ENCODE results near the gene ZNF710.
A peak's percentile ranks its signal among the peaks of the same experiment; 100 is the strongest.
"Not testable (repeated sequence)": the region's sequence is repeated elsewhere in the genome, so short reads cannot be mapped to it uniquely, and the experiment has no call there.

Gene ZNF710

DNA sequence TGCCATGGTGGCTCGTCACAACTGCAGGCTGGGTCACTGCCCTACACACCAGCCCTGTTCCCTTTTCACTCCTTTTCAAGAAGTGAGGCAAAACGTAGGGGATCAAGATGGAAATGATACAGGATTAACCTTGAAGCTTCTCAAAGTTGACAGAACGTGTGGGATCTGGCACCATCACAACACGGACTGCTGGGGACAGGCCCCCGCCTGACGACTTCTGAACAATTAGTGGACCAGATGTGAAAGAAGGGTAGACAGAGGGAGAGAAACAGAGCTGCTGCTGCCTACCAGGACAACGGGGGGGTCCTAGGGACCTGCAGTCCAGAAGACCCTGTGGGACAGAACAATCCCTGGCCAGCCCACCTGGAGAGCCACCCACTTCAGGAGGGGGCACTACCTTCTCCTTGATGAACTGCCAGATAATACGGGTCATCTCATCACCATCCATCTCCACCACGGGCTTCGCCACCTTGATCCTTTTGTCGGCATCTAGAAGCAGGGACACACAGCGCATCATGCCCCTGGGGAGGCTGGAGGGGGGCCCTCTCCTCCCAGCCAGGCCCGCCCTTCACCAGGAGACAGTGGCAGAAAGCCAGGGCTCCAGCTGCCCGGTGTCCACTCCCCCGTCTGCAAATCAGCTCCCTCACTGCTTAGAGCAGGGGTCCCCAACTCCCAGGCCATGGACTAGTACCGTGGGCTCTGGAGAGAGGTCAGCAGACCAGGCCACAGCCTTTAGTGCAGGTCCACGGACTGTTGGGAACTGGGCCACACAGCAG is 90.2 kb downstream of the ZNF710 start:
- peaks cover 20% of the 10 kb centered on the region for H3K36me3 Mint-ChIP-seq (ENCODE audit: low read depth)
- DNase-seq (no peak), ATAC-seq (no peak)
- no peak overlapping the region for H3K27ac Mint-ChIP-seq
- peaks cover 29% of the 10 kb centered on the region for H3K4me1 Mint-ChIP-seq
- H3K27me3 Mint-ChIP-seq, result no peaks in the 10 kb centered on the region
- H3K9me3 Mint-ChIP-seq, result no peaks in the 10 kb centered on the region
- H3K4me3 Mint-ChIP-seq, result no peak overlapping the region

DNA sequence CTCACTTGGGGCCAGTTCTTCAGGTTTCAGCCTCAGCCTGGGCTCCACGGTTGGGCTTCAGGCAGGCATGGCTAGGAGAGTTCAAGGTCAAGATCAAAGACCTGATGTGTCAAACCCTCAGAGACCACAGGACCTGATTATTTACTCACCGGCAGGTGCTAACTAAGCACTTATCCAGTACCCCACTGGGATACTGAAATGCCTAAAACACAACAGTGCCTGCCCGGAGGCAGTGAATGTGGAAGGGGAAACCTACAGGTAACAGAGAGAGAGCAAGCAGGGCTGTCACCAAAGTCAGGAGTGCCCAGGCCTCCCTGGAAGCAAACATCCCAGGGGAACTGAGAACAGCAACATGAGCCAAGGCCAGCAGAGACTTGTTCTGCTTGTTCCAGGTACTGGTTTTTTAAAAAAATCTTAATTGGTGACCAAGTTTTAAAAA is 94.4 kb downstream of the ZNF710 start:
- Mint-ChIP-seq H3K27ac (peak overlapping the region; percentile 88), H3K36me3 (ENCODE audit: low read depth) (peaks cover 13% of the 10 kb centered on the region), H3K27me3 (no peaks in the 10 kb centered on the region), H3K9me3 (no peaks in the 10 kb centered on the region), H3K4me1 (peaks cover 66% of the 10 kb centered on the region), H3K4me3 (peak overlapping the region; percentile 42)
- ATAC-seq (no peak), DNase-seq (no peak)

DNA sequence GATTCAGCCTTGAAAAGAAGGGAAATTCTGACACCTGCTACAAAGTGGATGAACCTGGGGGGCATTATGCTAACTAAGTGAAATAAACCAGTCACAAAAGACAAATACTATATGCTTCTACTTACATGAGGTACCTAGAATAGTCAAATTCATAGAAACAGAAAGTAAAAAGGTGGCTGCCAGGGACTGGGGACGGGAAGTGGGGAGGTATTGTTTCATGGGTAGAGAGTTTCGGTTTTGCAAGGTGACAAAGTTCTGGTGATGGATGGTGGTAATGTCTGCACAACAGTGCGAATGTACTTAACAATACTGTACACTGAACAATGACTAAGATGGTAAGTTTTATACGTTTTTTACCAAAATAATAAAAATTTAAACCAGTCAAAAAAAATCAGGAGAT is 96.4 kb downstream of the ZNF710 start:
- H3K9me3 Mint-ChIP-seq, result no peaks in the 10 kb centered on the region
- DNase-seq (peak; percentile 41), ATAC-seq (peak; percentile 72)
- H3K27me3 Mint-ChIP-seq, result no peaks in the 10 kb centered on the region
- H3K4me1 Mint-ChIP-seq, result peaks cover 73% of the 10 kb centered on the region
- peak overlapping the region; percentile 88 for H3K27ac Mint-ChIP-seq
- peak overlapping the region; percentile 62 for H3K4me3 Mint-ChIP-seq
- H3K36me3 Mint-ChIP-seq (ENCODE audit: low read depth), result peaks cover 13% of the 10 kb centered on the region

DNA sequence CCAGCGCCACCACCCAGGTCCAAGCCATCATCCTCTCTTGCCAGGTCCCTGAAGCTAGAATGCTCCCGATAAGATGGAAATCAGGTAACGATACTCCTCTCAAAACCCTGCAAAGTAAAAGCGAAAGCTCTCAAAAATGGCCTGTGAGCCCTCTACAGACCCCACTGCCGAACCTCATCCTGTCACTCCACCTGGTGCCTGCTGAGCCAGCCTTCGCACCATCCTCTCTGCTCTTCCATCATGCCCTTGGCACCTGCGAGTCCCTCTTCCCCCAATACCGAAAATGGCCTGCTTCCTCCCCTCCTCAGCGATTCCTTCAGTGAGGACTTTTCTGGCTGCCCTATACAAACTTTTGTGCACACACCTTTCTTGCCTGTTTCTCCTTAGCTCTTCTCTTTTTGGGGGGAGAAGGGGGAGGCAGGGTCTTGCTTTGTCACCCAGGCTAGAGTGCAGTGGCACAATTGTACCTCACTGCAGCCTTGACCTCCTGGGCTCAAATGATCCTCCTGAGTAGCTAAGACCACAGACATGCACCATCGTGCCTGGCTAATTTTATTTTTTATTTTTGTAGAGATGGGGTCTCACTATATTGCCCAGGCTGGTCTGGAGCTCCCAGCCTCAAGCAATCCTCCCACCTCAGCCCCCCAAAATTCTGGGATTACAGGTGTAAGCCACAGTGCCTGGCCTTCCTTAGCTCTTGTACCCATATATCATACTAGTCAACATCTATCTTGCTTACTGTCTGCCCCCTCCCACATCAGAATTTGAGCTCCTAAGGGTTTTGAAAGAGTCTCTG is 98.1 kb downstream of the ZNF710 start:
- Mint-ChIP-seq H3K27me3 (no peaks in the 10 kb centered on the region), H3K36me3 (ENCODE audit: low read depth) (peaks cover 13% of the 10 kb centered on the region), H3K27ac (peak overlapping the region; percentile 80), H3K4me1 (peaks cover 82% of the 10 kb centered on the region), H3K9me3 (no peaks in the 10 kb centered on the region), H3K4me3 (peak overlapping the region; percentile 86)
- no peak for ATAC-seq
- peak; percentile 25 for DNase-seq

DNA sequence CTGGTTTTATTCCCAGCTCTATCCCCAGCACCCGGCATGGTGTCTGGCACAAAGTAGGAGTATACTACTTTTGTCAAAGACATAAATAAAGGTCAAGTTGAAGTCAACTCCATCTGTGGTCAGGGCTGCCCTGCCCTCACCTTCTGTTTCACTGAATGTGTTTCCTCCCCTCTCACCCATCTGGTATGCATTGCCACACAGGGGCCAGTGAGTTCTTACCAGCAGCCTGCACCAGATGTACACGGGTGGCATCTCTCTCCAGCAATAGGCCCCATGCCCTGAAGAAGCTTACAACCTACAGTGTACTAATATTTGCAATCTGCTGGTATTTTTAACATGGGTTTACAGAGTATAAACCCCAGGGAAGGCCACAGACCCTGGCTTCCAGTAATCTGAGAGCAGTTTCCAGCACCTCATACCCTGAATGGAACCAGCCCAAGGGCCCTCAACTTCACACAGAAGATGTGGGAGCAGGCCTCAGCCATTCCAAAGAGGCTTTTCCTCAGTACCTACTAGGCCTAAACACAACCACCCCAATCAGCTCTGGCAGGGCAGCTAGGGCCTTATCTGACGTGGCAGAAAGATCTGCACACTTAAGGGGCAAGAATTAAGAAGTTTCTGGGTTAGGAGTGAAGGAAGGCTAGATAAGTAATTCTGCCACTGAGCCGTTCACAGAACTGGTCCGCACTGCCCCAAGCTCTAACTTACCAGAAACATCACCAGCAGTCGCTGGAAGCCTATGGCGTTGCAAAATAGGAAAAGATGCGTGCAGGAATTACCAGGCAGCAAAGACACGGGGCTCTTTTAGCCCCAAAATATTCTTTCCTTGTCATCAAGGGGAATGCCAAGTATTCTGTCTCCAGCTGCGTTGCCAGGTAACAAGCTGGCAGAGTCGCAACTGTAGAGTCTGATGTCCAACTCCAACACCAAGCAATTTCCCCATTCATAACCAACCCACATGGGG is 99.0 kb downstream of the ZNF710 start:
- ATAC-seq (peak; percentile 22), DNase-seq (peak; percentile 38)
- H3K4me1 Mint-ChIP-seq, result peaks cover 73% of the 10 kb centered on the region
- H3K36me3 Mint-ChIP-seq (ENCODE audit: low read depth), result peaks cover 11% of the 10 kb centered on the region
- peak overlapping the region; percentile 82 for H3K27ac Mint-ChIP-seq
- peak overlapping the region; percentile 86 for H3K4me3 Mint-ChIP-seq
- no peaks in the 10 kb centered on the region for H3K27me3 Mint-ChIP-seq
- H3K9me3 Mint-ChIP-seq, result no peaks in the 10 kb centered on the region

DNA sequence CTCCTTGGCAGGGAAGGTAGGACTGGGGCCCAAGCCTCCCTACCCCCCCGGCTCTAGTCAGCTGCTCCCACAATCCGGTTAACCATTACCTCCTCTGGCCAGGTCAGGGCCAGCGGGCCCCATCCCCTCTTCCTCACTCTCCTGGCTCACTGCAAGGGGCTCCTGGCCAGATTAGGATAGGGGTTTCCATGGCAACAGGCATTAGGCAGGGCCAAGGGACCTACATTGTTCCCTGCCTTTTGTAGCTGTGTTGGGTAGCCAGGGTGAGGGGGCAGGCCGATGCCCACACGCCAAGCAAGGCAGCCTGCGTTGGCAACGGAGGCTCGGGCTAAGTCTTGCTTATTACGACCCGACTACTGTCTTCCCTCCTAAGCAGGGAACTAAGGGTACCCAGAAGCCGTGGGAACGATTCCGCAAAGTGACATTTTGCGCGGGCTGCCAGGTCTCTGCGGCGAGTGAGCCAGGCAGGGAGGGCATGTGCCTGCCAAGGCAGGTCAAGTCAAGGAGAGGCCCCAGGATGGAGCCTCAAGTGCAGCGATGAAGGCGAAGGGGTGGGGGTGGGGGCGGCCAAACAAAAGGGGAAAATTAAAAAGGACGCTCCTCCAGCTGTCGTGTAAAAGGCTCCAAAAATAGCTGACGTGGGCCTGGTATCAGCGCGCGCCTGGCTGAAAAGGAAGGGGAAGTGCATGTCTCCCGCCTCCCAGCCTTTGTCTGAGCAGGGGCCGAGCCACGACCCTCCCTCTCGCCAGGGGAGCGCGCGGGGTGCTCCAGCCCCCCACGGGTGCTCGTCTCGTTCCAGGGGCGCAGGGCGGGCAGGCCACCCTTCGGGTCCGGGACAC is 100.2 kb downstream of the ZNF710 start:
- H3K9me3 Mint-ChIP-seq, result no peaks in the 10 kb centered on the region

DNA sequence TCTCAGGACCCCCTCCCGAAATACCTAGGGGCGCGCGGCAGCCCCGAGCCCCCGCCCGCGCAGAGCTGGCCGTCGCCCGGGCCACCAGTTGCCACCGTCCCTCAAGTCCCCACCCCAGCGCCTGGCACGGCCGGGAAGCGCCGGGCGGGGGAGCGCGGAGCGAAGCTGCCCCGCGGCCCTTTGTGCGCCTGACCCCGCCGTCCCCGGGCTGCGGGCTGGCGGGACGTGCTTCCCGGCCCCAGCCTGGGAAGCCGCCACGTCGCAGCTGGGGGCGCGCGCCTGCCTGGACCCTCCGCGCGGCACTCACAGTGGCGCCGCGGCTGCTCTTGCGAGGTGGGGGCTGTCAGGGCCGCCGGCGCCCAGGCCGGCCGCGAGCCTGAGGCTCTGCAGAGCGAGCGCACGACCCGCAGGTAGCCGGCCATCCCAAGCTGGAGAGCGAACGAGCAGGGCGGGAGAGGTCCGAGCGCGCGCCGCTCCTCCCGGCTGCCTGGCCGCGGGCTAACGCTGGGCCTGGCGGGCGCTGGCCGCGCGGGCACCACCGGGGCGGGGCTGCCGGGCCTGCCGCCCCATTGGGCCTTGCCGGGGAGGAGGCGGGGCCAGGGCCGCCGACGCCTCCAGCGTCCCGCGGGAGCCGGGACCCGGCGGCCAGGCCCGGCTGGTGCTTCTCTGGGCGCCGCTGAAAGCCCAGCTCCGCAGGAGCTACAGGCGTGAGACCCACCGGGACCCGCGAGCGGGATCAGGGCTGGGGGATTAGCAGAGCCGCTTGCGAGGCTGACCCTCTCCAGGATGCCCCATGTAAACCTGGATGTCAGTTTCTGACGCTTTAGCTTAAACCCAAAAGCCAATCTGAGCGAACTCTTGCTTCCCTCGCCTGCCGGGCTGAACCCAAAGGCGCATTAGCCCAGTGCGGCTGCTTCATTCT is 101.1 kb downstream of the ZNF710 start, which contains the start of gene IDH2:
Gene IDH2, minus strand, starts transcription at position 500 of the 922 bp plus-strand sequence. Its CDS starts 78 bp downstream, at position 422.
- ATAC-seq, result peak; percentile 76
- Mint-ChIP-seq H3K27ac (peak within 1 kb of the TSS; percentile 82), H3K9me3 (no peaks in the 10 kb centered on the region), H3K36me3 (ENCODE audit: low read depth) (peaks cover 6% of the 10 kb centered on the region), H3K4me3 (peak within 1 kb of the TSS; percentile 86), H3K27me3 (no peaks in the 10 kb centered on the region), H3K4me1 (peaks cover 53% of the 10 kb centered on the region)
- DNase-seq, result peak; percentile 77

More for the DNA sequence above, 100.2 kb downstream of the ZNF710 start:
- no peaks in the 10 kb centered on the region for H3K27me3 Mint-ChIP-seq
- ATAC-seq (no peak), DNase-seq (peak; percentile 43)
- H3K27ac Mint-ChIP-seq, result peak overlapping the region; percentile 82
- peaks cover 61% of the 10 kb centered on the region for H3K4me1 Mint-ChIP-seq
- peaks cover 6% of the 10 kb centered on the region for H3K36me3 Mint-ChIP-seq (ENCODE audit: low read depth)
- peak overlapping the region; percentile 86 for H3K4me3 Mint-ChIP-seq

DNA sequence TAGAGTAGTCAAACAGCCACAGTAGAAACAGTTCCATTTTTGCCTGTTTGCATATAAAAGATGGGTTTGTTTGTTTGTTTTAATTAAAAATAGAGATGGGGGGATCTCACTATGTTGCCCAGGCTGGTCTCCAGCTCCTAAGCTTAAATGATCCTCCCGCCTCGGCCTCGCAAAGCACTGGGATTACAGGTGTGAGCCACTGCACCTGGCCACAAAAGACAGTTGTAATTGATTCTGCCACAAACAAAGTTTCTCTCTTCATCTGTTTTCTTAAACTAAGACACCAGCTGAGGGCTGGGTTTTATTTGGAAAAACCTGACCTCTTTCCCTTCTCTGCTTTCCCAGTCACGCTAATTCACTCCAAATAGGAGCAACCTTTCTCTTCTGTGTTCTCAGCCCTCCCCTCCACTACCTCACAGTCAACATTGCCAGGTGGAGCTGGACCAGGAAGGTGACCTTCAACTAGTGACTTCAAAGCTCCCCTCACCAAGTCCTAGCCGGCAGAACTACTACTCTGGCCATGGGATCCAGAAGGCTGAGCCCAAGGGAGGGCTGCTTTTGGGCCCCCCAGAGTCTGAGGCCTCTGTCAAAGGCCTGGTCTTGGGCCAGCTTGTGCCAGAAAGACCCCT is 102.7 kb downstream of the ZNF710 start:
- ATAC-seq, result no peak
- Mint-ChIP-seq H3K27ac (no peak overlapping the region), H3K4me1 (peaks cover 37% of the 10 kb centered on the region), H3K9me3 (no peaks in the 10 kb centered on the region), H3K36me3 (ENCODE audit: low read depth) (peaks cover 4% of the 10 kb centered on the region), H3K4me3 (no peak overlapping the region), H3K27me3 (no peaks in the 10 kb centered on the region)
- no peak for DNase-seq

DNA sequence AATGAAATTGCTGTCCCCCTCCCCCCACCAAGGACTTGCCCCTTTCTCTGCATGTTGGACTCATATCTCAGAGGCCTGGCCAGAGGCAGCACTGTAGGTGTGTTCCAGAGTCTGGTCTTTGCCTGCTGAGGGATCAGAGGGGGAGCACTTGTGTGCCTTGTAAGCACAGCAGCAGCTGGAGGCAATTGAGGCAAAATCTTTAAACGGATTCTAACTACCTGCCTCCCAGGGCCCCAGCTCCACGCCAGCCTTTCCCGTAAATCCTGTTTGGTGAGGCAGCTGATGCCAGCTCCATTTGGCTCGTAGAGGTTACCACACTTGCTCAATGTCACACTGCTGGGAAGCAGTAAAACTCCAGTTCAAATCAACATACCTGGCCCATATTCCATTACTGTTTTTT is 103.4 kb downstream of the ZNF710 start:
- ATAC-seq (no peak), DNase-seq (no peak)
- H3K4me1 Mint-ChIP-seq, result peaks cover 30% of the 10 kb centered on the region
- H3K9me3 Mint-ChIP-seq, result no peaks in the 10 kb centered on the region
- no peak overlapping the region for H3K4me3 Mint-ChIP-seq
- H3K36me3 Mint-ChIP-seq (ENCODE audit: low read depth), result peaks cover 2% of the 10 kb centered on the region
- H3K27me3 Mint-ChIP-seq, result no peaks in the 10 kb centered on the region
- H3K27ac Mint-ChIP-seq, result no peak overlapping the region

DNA sequence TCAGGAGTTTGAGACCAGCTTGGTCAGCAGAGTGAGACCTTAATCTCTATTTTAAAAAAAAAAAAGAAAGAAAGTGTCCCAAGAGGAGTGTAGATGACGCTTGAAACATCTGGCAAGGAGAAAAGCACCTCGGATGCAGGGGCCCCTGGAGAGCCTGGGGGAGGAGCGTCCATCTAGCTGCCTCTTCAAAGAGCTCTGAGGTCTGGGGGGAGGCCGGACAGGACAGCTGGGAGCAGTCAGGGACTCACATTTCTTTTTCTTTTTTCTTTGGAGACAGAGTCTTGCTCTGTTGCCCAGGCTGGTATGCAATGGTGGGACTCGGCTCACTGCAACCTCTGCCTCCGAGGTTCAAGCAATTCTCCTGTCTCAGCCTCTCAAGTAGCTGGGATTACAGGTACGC is 104.4 kb downstream of the ZNF710 start:
- Mint-ChIP-seq H3K4me3 (no peak overlapping the region), H3K4me1 (peaks cover 20% of the 10 kb centered on the region), H3K27ac (no peak overlapping the region), H3K27me3 (no peaks in the 10 kb centered on the region), H3K36me3 (ENCODE audit: low read depth) (no peaks in the 10 kb centered on the region), H3K9me3 (no peaks in the 10 kb centered on the region)
- ATAC-seq (no peak), DNase-seq (no peak)

DNA sequence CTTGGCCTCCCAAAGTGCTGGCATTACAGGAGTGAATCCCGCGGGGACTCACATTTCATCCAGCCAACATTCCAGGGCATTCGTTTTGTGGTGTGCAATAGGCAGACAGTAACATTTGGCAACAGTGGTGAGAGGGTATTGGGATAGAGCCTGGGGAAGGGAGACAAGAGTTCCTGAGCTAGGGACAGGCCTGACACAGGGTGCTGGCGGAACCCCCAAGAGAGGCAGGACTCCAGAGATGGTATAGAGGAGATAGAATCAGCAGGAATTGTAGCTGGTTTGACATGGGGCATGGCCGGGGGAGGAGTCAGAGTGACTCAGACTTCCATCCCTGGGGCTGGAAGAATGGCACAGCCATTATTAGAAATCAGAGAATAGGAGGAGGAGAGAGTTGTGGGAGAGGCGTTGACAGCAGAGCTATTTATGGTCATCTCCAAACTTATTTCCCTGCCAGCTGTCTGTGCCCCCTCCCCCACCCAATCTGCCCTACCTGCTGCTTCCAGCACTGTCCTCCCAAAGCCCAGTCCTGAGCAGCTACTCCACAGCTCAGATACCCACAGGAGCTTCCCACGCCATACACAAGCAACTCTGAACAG is 105.5 kb downstream of the ZNF710 start:
- no peak for ATAC-seq
- no peak overlapping the region for H3K4me3 Mint-ChIP-seq
- H3K9me3 Mint-ChIP-seq, result no peaks in the 10 kb centered on the region
- no peak for DNase-seq
- no peak overlapping the region for H3K27ac Mint-ChIP-seq
- H3K36me3 Mint-ChIP-seq (ENCODE audit: low read depth), result no peaks in the 10 kb centered on the region
- H3K27me3 Mint-ChIP-seq, result no peaks in the 10 kb centered on the region
- H3K4me1 Mint-ChIP-seq, result peaks cover 11% of the 10 kb centered on the region

DNA sequence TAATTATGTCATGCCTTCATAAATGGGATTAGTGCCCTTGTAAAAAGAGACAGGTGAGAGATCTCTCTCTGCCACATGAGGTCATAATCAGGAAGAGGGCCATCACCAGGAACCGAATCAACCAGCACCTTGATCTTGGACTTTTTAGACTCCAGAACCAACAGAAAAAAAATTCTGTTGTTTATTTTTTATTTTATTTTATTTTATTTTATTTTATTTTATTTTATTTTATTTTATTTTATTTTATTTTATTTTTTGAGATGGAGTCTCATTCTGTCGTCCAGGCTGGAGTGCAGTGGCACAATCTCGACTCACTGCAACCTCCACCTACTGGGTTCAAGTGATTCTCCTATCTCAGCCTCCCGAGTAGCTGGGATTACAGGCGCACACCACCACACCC is 106.9 kb downstream of the ZNF710 start:
- not testable (repeated sequence) for H3K36me3 Mint-ChIP-seq (ENCODE audit: low read depth); H3K27ac Mint-ChIP-seq; DNase-seq; H3K9me3 Mint-ChIP-seq; H3K4me3 Mint-ChIP-seq; ATAC-seq; H3K4me1 Mint-ChIP-seq; H3K27me3 Mint-ChIP-seq

Measured in activated naive CD8-positive, alpha-beta T cell treated with anti-CD3 and anti-CD28 coated beads, Interleukin-2, amount 50 U/mL, for 24 hours (primary cell).